GM12878 (cell line): ENCODE data around the gene PPARD. TPM values are rescaled to one million over a fixed set of nuclear protein-coding genes. Genes with fewer than 3 reads are reported as not detected.
A peak's percentile ranks its signal among the peaks of the same experiment; 100 is the strongest.

Experiments
- ATAC-seq: fragments of 200-7000 bp; cut with Tn5 transposase; 3 replicates; pipeline ENCODE4 v1.9.1; 2020; ENCODE audit warnings: mild to moderate bottlenecking, moderate library complexity
- BruUV-seq: library from RNA; stranded (reverse); fragments of 400-500 nt; replicated peaks from 2 replicates; lab custom pipeline; 2021; lab: Mats Ljungman, UMichigan
- CTCF ChIA-PET: fragments of 300-600 bp; sonication (Branson Sonifier 250); formaldehyde crosslinking; extraction: SDS; loops from one replicate; lab custom pipeline; 2021; ENCODE audit warnings: inconsistent platforms; lab: Yijun Ruan, JAX
- POLR2A ChIA-PET: fragments of 350-600 bp; formaldehyde crosslinking; extraction: SDS; loops from one replicate; lab custom pipeline; 2021; ENCODE audit warnings: inconsistent platforms; lab: Charles Lee
- RAD21 ChIA-PET: fragments of 300-600 bp; sonication (Branson Sonifier 250); formaldehyde crosslinking; loops from one replicate; lab custom pipeline; 2023; ENCODE audit warnings: antibody characterized with exemption; ENCODE audit not compliant: unreplicated experiment; lab: Charles Lee
- SMC1A ChIA-PET: fragments of 300-600 bp; sonication (Branson Sonifier 250); formaldehyde crosslinking; loops from one replicate; lab custom pipeline; 2023; ENCODE audit not compliant: unreplicated experiment, uncharacterized antibody; lab: Charles Lee
- DNase-seq: peaks from one replicate; pipeline ENCODE4 v3.0.0-alpha.2; 2011; ENCODE audit warnings: low read depth, low spot score
- FAIRE-seq: peaks from 3 replicates; lab custom pipeline; 2011; peaks lifted over from hg19 to GRCh38; lab: Jason Lieb, UNC
- H2AFZ ChIP-seq: 2 replicates; pipeline ENCODE4 v1.6.0; 2011; ENCODE audit warnings: low read depth, low read length, control low read depth; ENCODE audit not compliant: control insufficient read depth
- H3K27ac ChIP-seq: 2 replicates; pipeline ENCODE4 v1.5.1; 2011; ENCODE audit warnings: control low read depth; ENCODE audit not compliant: control insufficient read depth, insufficient read depth
- H3K27me3 ChIP-seq, 2 experiments: replicated peaks in 1 of 2; 2 replicates each; pipeline versions ENCODE4 v1.6.0 to v1.6.1; 2011; ENCODE audit warnings: low read length in 1 of 2; ENCODE audit not compliant: control insufficient read depth in 2 of 2, insufficient read depth in 2 of 2
- H3K36me3 ChIP-seq, 2 experiments: 2 replicates each; pipeline ENCODE4 v1.5.1; 2011; ENCODE audit warnings: low read length in 1 of 2; ENCODE audit not compliant: control insufficient read depth in 2 of 2, insufficient read depth in 2 of 2
- H3K4me1 ChIP-seq: 2 replicates; pipeline ENCODE4 v1.6.1; 2011; ENCODE audit warnings: mild to moderate bottlenecking, low read length, moderate library complexity, mixed read lengths; ENCODE audit not compliant: control insufficient read depth, insufficient read depth
- H3K4me2 ChIP-seq: 2 replicates; pipeline ENCODE4 v1.6.0; 2011; ENCODE audit warnings: control low read depth; ENCODE audit not compliant: control insufficient read depth, insufficient read depth
- H3K4me3 ChIP-seq: fragments of 200-600 bp; sonication (generic); 2 replicates; pipeline ENCODE4 v1.5.1; 2016
- H3K79me2 ChIP-seq: 2 replicates; pipeline ENCODE4 v1.6.0; 2011; ENCODE audit warnings: low read length; ENCODE audit not compliant: control insufficient read depth, insufficient read depth
- H3K9ac ChIP-seq: 2 replicates; pipeline ENCODE4 v1.8.0; 2011; ENCODE audit warnings: low read length, control low read depth, mixed read lengths; ENCODE audit not compliant: control insufficient read depth, insufficient read depth
- H3K9me3 ChIP-seq: replicated peaks from 3 replicates; pipeline ENCODE4 v1.5.1; 2011; ENCODE audit warnings: mild to moderate bottlenecking, low read length; ENCODE audit not compliant: control insufficient read depth, insufficient read depth
- H4K20me1 ChIP-seq: 2 replicates; pipeline ENCODE4 v1.6.0; 2011; ENCODE audit not compliant: control insufficient read depth, insufficient read depth
- BRCA1 ChIP-seq: IDR thresholded peaks from 2 replicates; pipeline ENCODE4 v1.6.1; 2011; ENCODE audit warnings: low read depth, low read length, improper control_type of control experiment
- CTCF ChIP-seq, 3 experiments: IDR thresholded peaks in 2 of 3; conservative IDR thresholded peaks in 1 of 3; 2 replicates each; pipeline ENCODE4 v1.5.1; 2011; ENCODE audit warnings: low read depth in 3 of 3, low read length in 3 of 3, mild to moderate bottlenecking in 3 of 3, control low read depth in 2 of 3, moderate library complexity in 2 of 3, inconsistent platforms in 1 of 3, mixed read lengths in 1 of 3; ENCODE audit not compliant: control insufficient read depth in 2 of 3, insufficient read depth in 1 of 3; ENCODE audit errors: extremely low read depth in 1 of 3
- CUX1 ChIP-seq: IDR thresholded peaks from 2 replicates; pipeline ENCODE4 v1.6.1; 2012; ENCODE audit warnings: improper control_type of control experiment, low read depth, low read length; ENCODE audit not compliant: insufficient replicate concordance
- IKZF2 ChIP-seq, 2 experiments: fragments of 450-650 bp; IDR thresholded peaks; 2 replicates each; pipeline ENCODE4 v1.6.1; 2017; ENCODE audit warnings: mild to moderate bottlenecking in 2 of 2, moderate library complexity in 2 of 2
- MTA2 ChIP-seq: fragments of 450-650 bp; IDR thresholded peaks from 2 replicates; pipeline ENCODE4 v1.6.1; 2016; ENCODE audit warnings: low read depth, mild to moderate bottlenecking, moderate library complexity
- MYC ChIP-seq: IDR thresholded peaks from 2 replicates; pipeline ENCODE4 v1.6.1; 2011; ENCODE audit warnings: mild to moderate bottlenecking, low read length, moderate library complexity, inconsistent platforms; ENCODE audit not compliant: insufficient read depth, insufficient replicate concordance, insufficient read length, severe bottlenecking
- POU2F2 ChIP-seq: IDR thresholded peaks from 3 replicates; pipeline ENCODE4 v1.6.1; 2011; ENCODE audit warnings: low read depth, mild to moderate bottlenecking, low read length, borderline replicate concordance
- RB1 ChIP-seq: fragments of 450-650 bp; formaldehyde crosslinking; IDR thresholded peaks from 2 replicates; pipeline ENCODE4 v1.6.1; 2017; ENCODE audit warnings: mild to moderate bottlenecking, borderline replicate concordance
- WRNIP1 ChIP-seq: IDR thresholded peaks from 2 replicates; pipeline ENCODE4 v1.6.1; 2011; ENCODE audit warnings: low read depth, low read length, improper control_type of control experiment, borderline replicate concordance
- ZBTB33 ChIP-seq: fragments of 450-650 bp; IDR thresholded peaks from 2 replicates; pipeline ENCODE4 v1.6.1; 2017; ENCODE audit warnings: mild to moderate bottlenecking
- ZZZ3 ChIP-seq: IDR thresholded peaks from 2 replicates; pipeline ENCODE4 v1.6.1; 2011; ENCODE audit warnings: low read depth; ENCODE audit not compliant: control insufficient read depth, insufficient read length
- WGBS: methylation state at CpG from one replicate; pipeline ENCODE4 v1.1.6; 2016; ENCODE audit warnings: low lambda C conversion rate; ENCODE audit not compliant: insufficient replicate concordance, insufficient coverage; ENCODE audit errors: missing lambda C conversion rate; 5-methylcytosine and 5-hydroxymethylcytosine counted together
- in situ Hi-C: fragments of 300-500 bp; cut with MboI; formaldehyde crosslinking; loops from 9 replicates; pipeline ENCODE4 v1.14.3; 2018; ENCODE audit warnings: mixed read lengths
- intact Hi-C: fragments of 100-400 bp; cut with micrococcal nuclease; formaldehyde crosslinking; loops from one replicate; pipeline ENCODE4 v1.14.2; 2022; ENCODE audit not compliant: unreplicated experiment
- polyA plus RNA-seq, 11 experiments: library from polyadenylated mRNA; depleted of rRNA in 4 of 11; unstranded in 6 of 11; stranded (reverse) in 5 of 11; fragments of >200 nt; fragmentation: Nextera tagmentation in 4 of 11; fragmentation: Illumina TruSeq in 1 of 11; extraction: Ambion mirVana in 4 of 11; extraction: Trizol in 1 of 11; gene quantifications; 1 replicate in 1 of 11; 2 replicates in 10 of 11; pipeline versions ENCODE4 v1.2.1 to v1.2.3, GENCODE V29; 2011 to 2016; ENCODE audit warnings: inconsistent platforms in 2 of 11, missing spikeins in 2 of 11, low read depth in 1 of 11
- total RNA-seq, 4 experiments: library from RNA; depleted of rRNA in 3 of 4; stranded (reverse); fragments of >200 nt in 3 of 4; fragmentation: Illumina TruSeq in 1 of 4; extraction: Trizol in 1 of 4; gene quantifications; 2 replicates each; pipeline versions ENCODE4 v1.2.1 to v1.2.3, GENCODE V29; 2013 to 2021

Gene PPARD
- total and polyA plus RNA-seq, 10 of the 15 experiments (the other 5 are each of a cell fraction or from before 2014, with no cell fraction given) = 0.05 to 12.6 (median 6.7) TPM

GRCh38 chr6:35367646-35368037 is 25.3 kb downstream of the PPARD start:
- in situ Hi-C loops = no loop called here
- Histone ChIP-seq H2AFZ (no peak overlapping the region), H3K27me3 (no peaks in the 10 kb centered on the region), H3K4me2 (no peak overlapping the region), H3K79me2 (peaks cover 13% of the 10 kb centered on the region), H3K27ac (peak overlapping the region; percentile 79), H3K4me3 (no peak overlapping the region), H3K4me1 (peaks cover 48% of the 10 kb centered on the region), H4K20me1 (no peaks in the 10 kb centered on the region), H3K9ac (no peak overlapping the region), H3K36me3 (no peaks in the 10 kb centered on the region; a peak in 1 of 4 replicates), H3K9me3 (no peaks in the 10 kb centered on the region)
- intact Hi-C loops = no loop called here
- WGBS = 98% methylated on average over 5 of the region's 5 CpGs
- no TSS peak for BruUV-seq
- no peak for DNase-seq
- no peak for ATAC-seq
- no peak for TF ChIP-seq POU2F2
- TF ChIP-seq MTA2 = no peak
- TF ChIP-seq BRCA1 = no peak
- no peak for TF ChIP-seq ZZZ3
- no peak for TF ChIP-seq ZBTB33
- no peak for TF ChIP-seq RB1
- TF ChIP-seq WRNIP1 = no peak
- TF ChIP-seq MYC = no peak
- TF ChIP-seq CUX1 = no peak
- no peak for TF ChIP-seq IKZF2 (IDR thresholded peaks at IDR 0.05)
- no peak for TF ChIP-seq CTCF (IDR thresholded peaks at IDR 0.05 in 2 of 3, conservative IDR thresholded peaks at IDR 0.05 in 1 of 3; ENCODE audit: control insufficient read depth in 2 of 3, extremely low read depth in 1 of 3, insufficient read depth in 1 of 3, low read depth in 3 of 3, low read length in 3 of 3)
- CTCF ChIA-PET = no interaction called here
- no peak for FAIRE-seq
- SMC1A ChIA-PET = interaction anchor here (1.1 kb wide), 1 partner anchor 83 kb away, joined by 3 read pairs; no protein-coding TSS in a partner anchor
- POLR2A ChIA-PET = interaction anchor here (1.4 kb wide), 1 partner anchor 34 kb away, joined by 5 read pairs; no protein-coding TSS in a partner anchor
- RAD21 ChIA-PET = interaction anchor here (1.4 kb wide), 1 partner anchor 67 kb away, joined by 3 read pairs; no protein-coding TSS in a partner anchor
